Measurements from ENCODE around the gene JUND. TPM values are rescaled to one million over a fixed set of nuclear protein-coding genes. Genes with fewer than 3 reads are reported as not detected.

Gene JUND
- total and polyA plus RNA-seq, 2 of the 8 experiments (the other 6 are each of a cell fraction or from before 2014, with no cell fraction given) = 54.0 to 77.5 TPM

DNA sequence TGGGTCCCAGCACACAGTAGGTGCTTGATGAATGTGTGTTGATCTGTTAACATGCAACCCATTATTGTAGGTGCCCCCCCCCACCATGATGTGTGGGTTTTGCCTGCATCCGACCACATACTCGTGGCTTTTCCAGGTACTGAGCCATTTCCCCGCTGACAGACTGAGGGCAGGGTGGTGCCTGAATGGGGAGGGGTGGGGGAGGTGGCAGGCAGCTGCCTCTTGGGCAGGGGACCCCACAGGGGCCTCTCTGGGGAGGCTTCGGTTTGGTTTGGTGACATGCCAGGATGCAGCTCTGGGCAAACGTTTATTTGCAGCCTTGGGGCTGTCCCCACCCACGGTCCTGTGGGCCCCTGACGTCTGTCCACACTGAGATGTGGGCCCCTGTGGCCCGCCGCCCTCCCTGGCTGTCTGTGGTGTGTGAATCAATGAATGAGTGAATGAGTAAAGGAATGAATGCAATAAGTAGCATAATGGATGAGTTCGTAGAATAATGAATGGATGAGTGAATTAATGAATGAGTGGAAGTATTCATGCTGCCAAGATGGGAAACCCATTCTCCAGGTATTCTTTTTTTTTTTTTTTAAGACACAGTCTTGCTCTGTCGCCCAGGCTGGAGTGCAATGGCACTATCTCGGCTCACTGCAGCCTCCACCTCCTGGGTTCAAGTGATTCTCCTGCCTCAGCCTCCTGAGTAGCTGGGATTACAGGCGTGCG lies 9.0 kb upstream of the JUND start (continued):
- no peak for TF ChIP-seq SRF (IDR thresholded peaks at IDR 0.05; ENCODE audit: low read depth, low read length)
- no peak for TF ChIP-seq POLR2AphosphoS5 (IDR thresholded peaks at IDR 0.05; ENCODE audit: low read depth, low read length)
- TF ChIP-seq EGR1 (IDR thresholded peaks at IDR 0.05; ENCODE audit: borderline replicate concordance, low read depth, low read length) = no peak
- no peak for TF ChIP-seq POU5F1 (IDR thresholded peaks at IDR 0.05; ENCODE audit: low read depth, low read length)
- no peak for TF ChIP-seq CEBPB (IDR thresholded peaks at IDR 0.05; ENCODE audit: low read depth, low read length)
- no peak for TF ChIP-seq BRCA1 (IDR thresholded peaks at IDR 0.05; ENCODE audit: low read depth, low read length)
- no peak for TF ChIP-seq CBX5 (IDR thresholded peaks at IDR 0.05; ENCODE audit: low read depth, low read length)
- TF ChIP-seq SIN3A (conservative IDR thresholded peaks at IDR 0.05 in 1 of 2, IDR thresholded peaks at IDR 0.05 in 1 of 2; ENCODE audit: low read depth in 1 of 2, low read length in 2 of 2) = no peak
- TF ChIP-seq FOSL1 (IDR thresholded peaks at IDR 0.05; ENCODE audit: insufficient read depth, low read depth, low read length) = no peak

Measured in H1 (cell line).